Stimulated activated CD8-positive, alpha-beta memory T cell treated with anti-CD3 and anti-CD28 coated beads, Interleukin-4, amount 100 ng/mL, for 4 hours (primary cell): ENCODE measurements around the gene PLCL2.

Experiments
- DNase-seq, 2 donors: peaks; one replicate each; pipeline ENCODE4 v3.0.0-alpha.2; 2020; ENCODE audit warnings: low read depth in 2 of 2, low spot score in 1 of 2

Gene PLCL2

GRCh38 chr3:17003457-17003856 is 118.7 kb downstream of the PLCL2 start:
- no peak for DNase-seq

- no peak for DNase-seq
Observed at GRCh38 chr3:17006132-17006852, 121.5 kb downstream of the PLCL2 start.

- no peak for DNase-seq
Observed at GRCh38 chr3:17007284-17007683, 122.5 kb downstream of the PLCL2 start.

GRCh38 chr3:17009826-17010225 is 125.1 kb downstream of the PLCL2 start:
- no peak for DNase-seq

- no peak for DNase-seq
Observed at GRCh38 chr3:17011728-17012338, 127.1 kb downstream of the PLCL2 start.

GRCh38 chr3:17013050-17013449 is 128.3 kb downstream of the PLCL2 start:
- DNase-seq = no peak

- no peak for DNase-seq
Observed at GRCh38 chr3:17013571-17013970, 128.8 kb downstream of the PLCL2 start.

GRCh38 chr3:17014284-17014683 is 129.5 kb downstream of the PLCL2 start:
- DNase-seq = no peak

GRCh38 chr3:17014709-17015108 is 130.0 kb downstream of the PLCL2 start:
- no peak for DNase-seq

GRCh38 chr3:17021614-17022013 is 136.9 kb downstream of the PLCL2 start:
- no peak for DNase-seq

GRCh38 chr3:17023006-17023664 is 138.4 kb downstream of the PLCL2 start:
- peak; percentile 20 to 38 for DNase-seq

GRCh38 chr3:17025594-17026139 is 140.9 kb downstream of the PLCL2 start:
- peak in 1 of 2 donors; percentile 25 for DNase-seq

GRCh38 chr3:17027318-17027717 is 142.6 kb downstream of the PLCL2 start:
- DNase-seq = no peak

- no peak for DNase-seq
Observed at GRCh38 chr3:17028363-17028762, 143.6 kb downstream of the PLCL2 start.

- no peak for DNase-seq
Observed at GRCh38 chr3:17030438-17030837, 145.7 kb downstream of the PLCL2 start.

- no peak for DNase-seq
Observed at GRCh38 chr3:17030956-17031652, 146.3 kb downstream of the PLCL2 start.

GRCh38 chr3:17032407-17033034 is 147.8 kb downstream of the PLCL2 start:
- DNase-seq = no peak

- peak in 1 of 2 donors; percentile 11 for DNase-seq
Observed at GRCh38 chr3:17033516-17034168, 148.9 kb downstream of the PLCL2 start.

GRCh38 chr3:17035033-17035432 is 150.3 kb downstream of the PLCL2 start:
- no peak for DNase-seq

- no peak for DNase-seq
Observed at GRCh38 chr3:17035966-17036365, 151.2 kb downstream of the PLCL2 start.
